ENCODE measurements around the gene TPST1.

GRCh38 chr7:66188645-66189044 lies 16.5 kb upstream of the TPST1 start:
- TF ChIP-seq CTCF (IDR thresholded peaks at IDR 0.05): no peak
- TF ChIP-seq POLR2A (IDR thresholded peaks at IDR 0.05): no peak
